Parathyroid adenoma (tissue), 2 donors: Measurements from ENCODE around the gene ASRGL1.

ENCODE experiments used
- H2AFZ ChIP-seq: fragments of 300-600 bp; sonication (generic); one replicate; pipeline ENCODE4 v1.7.0; 2017; ENCODE audit warnings: antibody characterized with exemption, mild to moderate bottlenecking
- H3K27ac ChIP-seq: fragments of 300-600 bp; sonication (generic); one replicate; pipeline ENCODE4 v1.7.0; 2017
- H3K27me3 ChIP-seq: fragments of 300-600 bp; sonication (generic); one replicate; pipeline ENCODE4 v1.7.0; 2017; ENCODE audit warnings: low read length; ENCODE audit not compliant: control insufficient read depth, insufficient read depth
- H3K36me3 ChIP-seq: fragments of 300-600 bp; sonication (generic); one replicate; pipeline ENCODE4 v1.7.0; 2017; ENCODE audit warnings: low read length; ENCODE audit not compliant: control insufficient read depth, insufficient read depth
- H3K4me1 ChIP-seq: fragments of 300-600 bp; sonication (generic); one replicate; pipeline ENCODE4 v1.7.0; 2017; ENCODE audit warnings: control low read depth
- H3K4me2 ChIP-seq: fragments of 300-600 bp; sonication (generic); one replicate; pipeline ENCODE4 v1.7.0; 2017; ENCODE audit warnings: low read length
- H3K4me3 ChIP-seq: fragments of 300-600 bp; sonication (generic); one replicate; pipeline ENCODE4 v1.7.0; 2017; ENCODE audit warnings: low read depth, low read length
- H3K79me2 ChIP-seq: fragments of 300-600 bp; sonication (generic); one replicate; pipeline ENCODE4 v1.7.0; 2017; ENCODE audit warnings: control low read depth
- H3K9ac ChIP-seq: fragments of 300-600 bp; sonication (generic); one replicate; pipeline ENCODE4 v1.7.0; 2017; ENCODE audit warnings: mild to moderate bottlenecking
- H3K9me3 ChIP-seq: fragments of 300-600 bp; sonication (generic); one replicate; pipeline ENCODE4 v1.7.0; 2017; ENCODE audit warnings: low read length; ENCODE audit not compliant: control insufficient read depth
- CTCF ChIP-seq: fragments of 300-600 bp; sonication (generic); IDR thresholded peaks from one replicate; pipeline ENCODE4 v1.7.0; 2017; ENCODE audit warnings: antibody characterized with exemption, mild to moderate bottlenecking
- donor health status: primary hyperparathyroidism.

The ASRGL1 gene

GRCh38 chr11:62409831-62410230 is 72.6 kb downstream of the ASRGL1 start:
- H3K27ac ChIP-seq, result no peak overlapping the region
- H3K4me1 ChIP-seq, result no peaks in the 10 kb centered on the region
- no peak overlapping the region for H3K9ac ChIP-seq
- no peaks in the 10 kb centered on the region for H3K9me3 ChIP-seq
- no peak overlapping the region for H2AFZ ChIP-seq
- H3K4me2 ChIP-seq, result no peak overlapping the region
- no peaks in the 10 kb centered on the region for H3K36me3 ChIP-seq
- H3K79me2 ChIP-seq, result no peaks in the 10 kb centered on the region
- H3K27me3 ChIP-seq, result no peaks in the 10 kb centered on the region
- TF ChIP-seq CTCF, result no peak
- H3K4me3 ChIP-seq, result no peak overlapping the region

DNA sequence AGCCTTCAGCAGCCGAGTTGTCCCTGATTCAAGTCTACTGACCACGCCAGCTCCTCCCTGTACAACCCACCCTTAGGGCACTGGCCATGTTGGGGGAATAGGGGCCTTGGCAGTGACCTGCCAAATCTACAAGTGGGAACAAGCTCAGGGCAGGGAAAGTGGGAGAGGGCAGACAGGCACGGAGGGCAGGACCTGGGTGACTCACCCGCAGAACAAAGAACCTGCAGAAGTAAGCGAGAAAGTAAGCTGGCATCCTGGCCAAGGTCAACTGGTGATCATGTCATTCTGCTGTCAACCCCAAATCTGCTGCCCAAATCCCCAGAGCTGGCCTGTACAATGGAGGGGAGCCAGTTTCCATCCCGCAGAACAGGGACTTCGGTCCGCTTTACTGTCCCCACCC is 73.7 kb downstream of the ASRGL1 start:
- TF ChIP-seq CTCF, result no peak
- H2AFZ ChIP-seq, result no peak overlapping the region
- H3K4me3 ChIP-seq, result no peak overlapping the region
- no peak overlapping the region for H3K4me2 ChIP-seq
- no peaks in the 10 kb centered on the region for H3K79me2 ChIP-seq
- H3K9me3 ChIP-seq, result no peaks in the 10 kb centered on the region
- H3K27me3 ChIP-seq, result no peaks in the 10 kb centered on the region
- no peak overlapping the region for H3K9ac ChIP-seq
- no peak overlapping the region for H3K27ac ChIP-seq
- H3K4me1 ChIP-seq, result no peaks in the 10 kb centered on the region
- H3K36me3 ChIP-seq, result no peaks in the 10 kb centered on the region

DNA sequence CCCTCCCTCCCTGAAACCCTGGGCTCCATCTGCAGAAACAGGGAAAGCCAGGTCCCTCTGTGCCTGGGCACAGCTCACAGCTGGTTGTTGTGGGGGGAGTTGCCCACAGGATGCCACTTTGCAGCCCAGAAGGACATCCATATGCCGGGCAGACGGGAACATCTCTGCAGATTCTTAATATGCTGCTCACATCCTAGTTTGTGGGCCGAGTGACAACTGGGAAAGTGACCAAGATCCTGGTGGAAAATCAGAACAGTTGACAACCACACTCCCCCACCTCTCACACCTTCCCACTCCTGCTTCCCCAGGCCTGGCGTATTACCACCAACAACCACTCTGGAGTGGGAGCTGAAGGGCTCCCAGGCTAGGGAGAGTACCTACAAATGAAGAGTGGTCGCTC is 74.3 kb downstream of the ASRGL1 start:
- no peaks in the 10 kb centered on the region for H3K36me3 ChIP-seq

GRCh38 chr11:62413060-62413696 is 75.9 kb downstream of the ASRGL1 start:
- Histone ChIP-seq H3K4me2 (no peak overlapping the region), H3K9ac (no peak overlapping the region), H3K79me2 (no peaks in the 10 kb centered on the region), H3K4me1 (no peaks in the 10 kb centered on the region), H3K4me3 (no peak overlapping the region), H3K36me3 (no peaks in the 10 kb centered on the region), H2AFZ (no peak overlapping the region), H3K27ac (no peak overlapping the region), H3K9me3 (no peaks in the 10 kb centered on the region), H3K27me3 (no peaks in the 10 kb centered on the region)
- TF ChIP-seq CTCF, result no peak

More for the DNA sequence above, 74.3 kb downstream of the ASRGL1 start:
- no peaks in the 10 kb centered on the region for H3K4me1 ChIP-seq
- H3K79me2 ChIP-seq, result no peaks in the 10 kb centered on the region
- no peak overlapping the region for H3K4me3 ChIP-seq
- H3K9ac ChIP-seq, result no peak overlapping the region
- H3K4me2 ChIP-seq, result no peak overlapping the region
- H3K27me3 ChIP-seq, result no peaks in the 10 kb centered on the region
- no peak overlapping the region for H3K27ac ChIP-seq
- no peak for TF ChIP-seq CTCF
- H3K9me3 ChIP-seq, result no peaks in the 10 kb centered on the region
- no peak overlapping the region for H2AFZ ChIP-seq

DNA sequence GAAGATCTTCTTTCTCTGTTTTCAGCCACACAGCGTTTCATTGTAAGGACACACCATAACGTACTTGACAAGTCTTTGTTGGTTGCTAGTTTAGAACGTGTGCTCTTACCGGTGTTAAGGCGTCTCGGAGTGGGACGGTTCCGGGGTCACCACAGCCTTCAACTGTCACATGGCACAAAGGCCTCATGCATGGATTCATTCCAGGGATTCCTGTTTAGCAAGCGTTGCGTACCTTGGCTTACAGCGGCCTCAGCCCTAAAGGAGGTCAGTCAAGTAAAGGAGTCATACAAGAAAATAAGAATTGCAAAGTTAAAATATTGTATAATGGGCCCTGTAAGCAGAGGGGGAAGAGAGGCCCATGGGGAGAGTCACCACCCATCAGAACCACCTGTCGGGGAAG is 79.3 kb downstream of the ASRGL1 start:
- H3K36me3 ChIP-seq, result no peaks in the 10 kb centered on the region
- no peak overlapping the region for H3K27ac ChIP-seq
- no peak overlapping the region for H3K4me2 ChIP-seq
- H3K9me3 ChIP-seq, result no peaks in the 10 kb centered on the region
- no peak overlapping the region for H2AFZ ChIP-seq
- H3K27me3 ChIP-seq, result no peaks in the 10 kb centered on the region
- no peaks in the 10 kb centered on the region for H3K79me2 ChIP-seq
- no peak for TF ChIP-seq CTCF
- no peaks in the 10 kb centered on the region for H3K4me1 ChIP-seq
- no peak overlapping the region for H3K4me3 ChIP-seq
- H3K9ac ChIP-seq, result no peak overlapping the region
